Activated gamma-delta T cell treated with anti-CD3 and anti-CD28 coated beads, Interleukin-2, amount 50 U/mL, for 16 hours (primary cell): ENCODE data around the gene SSH2.
"Not testable (repeated sequence)": the region's sequence is repeated elsewhere in the genome, so short reads cannot be mapped to it uniquely, and the experiment has no call there.

Experiments used
- DNase-seq: peaks from one replicate; pipeline ENCODE4 v3.0.0-alpha.2; 2020; ENCODE audit warnings: low read depth

The SSH2 gene

GRCh38 chr17:29664743-29665480, 265.1 kb downstream of the SSH2 start:
- DNase-seq: no peak

GRCh38 chr17:29663155-29663554, 266.9 kb downstream of the SSH2 start:
- no peak for DNase-seq

DNA sequence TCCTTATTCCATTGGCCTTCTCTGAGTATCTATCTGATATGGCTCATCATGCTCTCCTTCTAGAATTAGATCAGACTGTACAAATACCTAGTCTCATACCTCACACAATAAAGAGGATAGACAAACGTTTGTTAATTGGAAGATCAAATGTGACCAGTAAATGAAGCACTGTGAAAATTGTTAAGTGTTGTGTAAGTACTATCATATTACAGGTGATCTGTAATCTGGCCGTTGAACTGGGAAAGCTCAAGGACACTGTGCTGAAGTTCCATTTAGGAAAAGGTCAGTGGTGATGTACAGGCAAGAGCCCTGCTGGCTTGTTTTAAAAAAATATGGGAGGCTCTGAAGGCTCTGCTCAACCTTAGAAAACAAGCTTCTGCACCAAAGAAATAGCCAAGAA, 268.8 kb downstream of the SSH2 start:
- no peak for DNase-seq

DNA sequence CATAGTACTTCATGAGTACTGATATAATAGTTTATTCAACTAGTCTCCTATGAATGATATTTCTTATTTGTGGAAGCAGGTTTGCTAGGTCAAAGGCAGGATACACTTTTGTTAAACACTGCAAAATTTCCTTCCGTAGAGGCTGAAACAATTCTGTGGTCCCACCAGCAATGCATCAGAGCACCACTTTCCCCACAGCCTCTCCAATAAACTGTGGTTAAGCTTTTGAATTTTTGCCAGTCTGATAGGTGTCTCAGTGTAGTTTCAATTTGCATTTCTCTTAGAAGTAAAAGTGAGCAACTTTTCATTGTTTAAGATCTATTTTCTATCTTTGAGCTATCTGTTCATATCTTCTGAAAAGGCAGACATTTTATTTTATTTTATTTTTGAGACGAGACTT, 270.9 kb downstream of the SSH2 start:
- no peak for DNase-seq

DNA sequence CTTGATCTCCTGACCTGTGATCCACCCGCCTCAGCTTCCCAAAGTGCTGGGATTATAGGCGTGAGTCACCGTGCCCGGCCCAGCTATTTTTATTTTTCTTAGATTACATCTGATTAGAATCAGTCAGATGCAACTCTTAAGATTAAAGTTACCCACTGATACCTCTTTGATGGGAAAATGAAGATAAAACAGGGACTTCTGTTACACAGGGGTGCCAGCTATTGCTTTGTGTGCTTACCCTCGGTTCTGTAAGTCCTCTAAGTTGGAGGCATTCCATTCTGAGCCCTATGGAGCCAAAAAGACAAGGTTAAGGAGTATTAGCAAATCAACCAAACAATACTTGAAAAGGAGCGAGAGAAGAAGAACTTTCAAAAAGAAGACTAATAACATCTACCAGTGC, 274.7 kb downstream of the SSH2 start:
- DNase-seq: no peak

GRCh38 chr17:29653995-29654714, 275.9 kb downstream of the SSH2 start:
- DNase-seq: no peak

DNA sequence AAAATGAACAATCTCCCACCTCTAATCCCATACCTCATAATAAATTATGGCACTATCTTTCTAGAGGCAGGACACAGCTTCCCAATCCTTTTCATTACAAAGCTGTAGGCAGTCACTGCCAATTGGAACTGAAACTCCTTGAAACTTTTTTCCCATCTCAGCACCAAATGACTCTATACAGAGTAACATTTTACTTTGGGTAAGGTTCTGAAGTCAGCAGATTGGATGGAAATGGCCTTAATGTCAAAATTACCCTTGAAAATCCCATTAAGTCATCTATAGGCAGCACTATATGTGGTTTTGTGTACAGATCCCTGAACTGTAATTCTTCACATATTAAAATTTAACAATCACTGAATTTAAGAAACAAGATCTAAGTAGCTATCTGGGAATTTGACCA, 277.1 kb downstream of the SSH2 start:
- no peak for DNase-seq

DNA sequence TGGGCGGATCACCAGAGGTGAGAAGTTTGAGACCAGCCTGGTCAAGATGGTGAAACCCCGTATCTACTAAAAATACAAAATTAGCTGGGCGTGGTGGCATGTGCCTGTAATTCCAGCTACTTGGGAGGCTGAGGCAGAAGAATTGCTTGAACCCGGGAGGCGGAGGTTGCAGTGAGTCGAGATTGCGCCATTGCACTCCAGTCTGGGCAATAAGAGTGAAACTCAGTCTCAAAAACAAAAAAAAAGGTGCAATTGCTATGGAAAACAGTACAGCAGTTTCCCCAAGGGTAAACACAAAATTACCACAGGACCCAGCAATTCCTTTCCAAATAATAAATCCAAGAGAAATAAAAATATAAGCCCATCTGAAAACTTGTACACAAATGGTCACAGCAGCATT, 278.1 kb downstream of the SSH2 start:
- not testable (repeated sequence) for DNase-seq

GRCh38 chr17:29650396-29650795, 279.6 kb downstream of the SSH2 start:
- DNase-seq: no peak

GRCh38 chr17:29649359-29649758, 280.7 kb downstream of the SSH2 start:
- DNase-seq: no peak

DNA sequence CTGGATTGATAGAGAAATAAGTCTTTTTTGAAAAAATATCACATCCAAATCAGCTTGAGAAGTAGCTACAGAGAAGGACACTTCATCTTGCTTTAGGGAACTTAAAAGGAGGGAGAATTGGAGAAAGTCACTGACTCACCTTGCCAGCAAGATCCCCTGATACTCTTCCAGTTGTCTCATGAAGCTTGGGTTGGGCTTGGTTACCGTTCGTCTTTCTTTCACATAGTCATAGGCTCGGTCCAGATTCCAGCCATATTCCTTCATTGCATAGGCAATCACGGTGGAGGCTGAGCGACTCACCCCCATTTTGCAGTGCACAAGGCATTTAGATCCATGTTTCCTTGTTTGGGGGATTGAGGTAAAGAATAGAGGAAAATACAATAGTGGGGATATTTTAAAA, 282.0 kb downstream of the SSH2 start:
- DNase-seq: no peak

GRCh38 chr17:29645515-29646051, 284.4 kb downstream of the SSH2 start:
- DNase-seq: no peak

DNA sequence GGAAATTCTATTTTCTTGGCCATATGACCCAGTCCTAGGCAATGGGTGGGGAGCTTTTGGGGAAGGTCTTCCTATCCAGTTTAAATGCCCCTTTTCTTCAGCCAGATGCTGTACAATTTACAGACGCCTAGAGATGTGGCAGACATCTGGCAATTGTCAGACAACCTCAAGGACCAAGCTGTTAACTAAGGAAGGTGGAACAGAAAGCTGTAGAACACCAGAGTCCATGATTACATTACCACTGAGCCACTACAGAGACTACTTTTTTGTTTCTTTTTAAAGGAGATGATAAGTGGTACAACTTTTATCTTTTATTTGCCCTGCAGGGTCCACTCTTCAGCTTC, 286.2 kb downstream of the SSH2 start:
- DNase-seq: no peak

- no peak for DNase-seq
These were observed 287.8 kb downstream of the SSH2 start for GRCh38 chr17:29642171-29642611.

DNA sequence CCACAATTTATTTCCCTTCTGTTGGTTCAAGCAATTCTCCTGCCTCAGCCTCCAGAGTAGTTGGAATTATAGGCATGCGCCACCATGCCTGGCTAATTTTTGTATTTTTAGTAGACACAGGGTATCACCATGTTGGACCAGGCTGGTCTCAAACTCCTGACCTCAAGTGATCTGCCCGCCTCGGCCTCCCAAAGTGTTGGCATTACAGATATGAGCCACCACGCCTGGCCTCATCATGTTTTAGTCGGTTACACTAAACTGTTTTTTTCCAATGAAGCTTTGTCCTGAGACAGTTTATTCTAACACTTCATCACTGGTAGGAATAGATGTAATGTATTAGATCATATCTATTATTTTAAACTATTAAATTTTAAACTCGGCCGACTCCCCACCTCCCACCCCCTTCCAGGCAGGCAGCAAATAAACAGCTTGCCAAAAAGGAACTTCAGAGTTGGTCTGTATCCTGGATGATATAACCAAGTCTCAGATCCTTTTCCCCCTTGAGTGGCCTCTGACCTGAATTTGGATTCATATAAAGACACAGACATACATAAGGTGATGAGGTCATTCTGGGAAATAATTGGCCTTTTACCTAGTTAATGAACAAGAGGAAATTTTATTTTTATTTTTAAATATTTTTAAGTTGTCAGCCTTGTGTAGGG, 288.9 kb downstream of the SSH2 start:
- DNase-seq: no peak

DNA sequence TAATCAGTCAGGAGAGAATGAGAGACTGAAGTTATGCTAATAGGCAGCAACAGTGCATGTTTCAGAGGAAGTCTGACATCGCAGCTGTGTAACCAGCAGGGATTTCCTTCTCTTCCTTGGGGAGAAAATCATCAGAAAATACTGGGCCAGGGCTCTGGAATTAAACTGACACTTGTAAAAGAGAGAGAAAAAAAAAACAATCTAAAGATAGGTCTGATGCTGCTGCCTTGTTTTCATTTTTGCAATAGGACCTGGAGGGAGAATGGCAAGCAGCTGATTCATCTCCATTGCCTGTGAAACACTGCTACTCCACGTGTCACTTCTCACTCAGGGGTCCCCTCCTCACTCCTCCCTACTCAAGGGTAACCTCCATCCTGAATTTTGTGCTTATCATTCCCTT, 289.6 kb downstream of the SSH2 start:
- DNase-seq: no peak

GRCh38 chr17:29633886-29634285, 296.1 kb downstream of the SSH2 start:
- no peak for DNase-seq

GRCh38 chr17:29630630-29631193, 299.3 kb downstream of the SSH2 start:
- no peak for DNase-seq

- DNase-seq: no peak
These were observed 300.2 kb downstream of the SSH2 start for GRCh38 chr17:29629839-29630238.

DNA sequence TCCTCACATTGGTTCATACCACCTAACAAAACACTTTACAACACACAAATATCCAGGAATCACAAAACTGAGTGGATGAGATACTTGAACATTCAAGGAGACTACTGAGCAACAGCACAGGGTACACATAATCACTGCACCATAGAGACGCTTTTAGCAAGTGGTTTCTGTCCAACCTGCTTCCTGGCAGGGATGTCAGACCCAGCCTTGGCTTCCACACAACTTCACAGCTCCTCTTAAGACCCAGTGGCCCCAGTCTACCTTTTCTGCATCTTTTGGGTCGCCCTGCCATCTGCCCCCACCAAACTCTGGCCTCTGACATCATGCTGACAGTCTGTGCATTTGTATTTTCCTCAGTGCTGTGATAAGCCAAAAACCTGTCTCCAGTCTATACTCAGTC, 301.4 kb downstream of the SSH2 start:
- DNase-seq: no peak

- no peak for DNase-seq
These were observed 302.1 kb downstream of the SSH2 start for GRCh38 chr17:29627951-29628350.

- no peak for DNase-seq
These were observed 304.8 kb downstream of the SSH2 start for GRCh38 chr17:29625037-29625750.
